AG20443 (cell line): Measurements from ENCODE around the gene LEO1.
"Not testable (repeated sequence)": the region's sequence is repeated elsewhere in the genome, so short reads cannot be mapped to it uniquely, and the experiment has no call there.

Experiments
- DNase-seq: peaks from one replicate; pipeline ENCODE4 v3.0.0; 2012; ENCODE audit warnings: low spot score, mixed read lengths

LEO1 gene

GRCh38 chr15:52003710-52004109 is 32.1 kb upstream of the LEO1 start:
- no peak for DNase-seq

DNA sequence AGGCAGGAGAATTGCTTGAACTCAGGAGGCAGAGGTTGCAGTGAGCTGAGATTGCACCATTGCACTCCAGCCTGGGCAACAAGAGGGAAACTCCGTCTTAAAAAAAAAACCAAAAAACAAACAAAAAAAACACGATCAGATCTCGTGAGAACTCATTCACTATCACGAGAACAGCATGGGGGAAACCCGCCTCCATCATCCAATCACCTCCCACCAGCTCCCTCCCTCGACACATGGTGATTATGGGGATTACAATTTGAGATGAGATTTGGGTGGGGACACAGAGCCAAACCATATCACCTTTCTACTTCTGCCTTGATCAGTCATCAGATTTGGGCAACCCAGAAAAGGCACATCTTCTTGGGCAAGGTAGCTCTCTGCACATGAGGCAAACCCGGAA is 31.5 kb upstream of the LEO1 start:
- DNase-seq: not testable (repeated sequence)

DNA sequence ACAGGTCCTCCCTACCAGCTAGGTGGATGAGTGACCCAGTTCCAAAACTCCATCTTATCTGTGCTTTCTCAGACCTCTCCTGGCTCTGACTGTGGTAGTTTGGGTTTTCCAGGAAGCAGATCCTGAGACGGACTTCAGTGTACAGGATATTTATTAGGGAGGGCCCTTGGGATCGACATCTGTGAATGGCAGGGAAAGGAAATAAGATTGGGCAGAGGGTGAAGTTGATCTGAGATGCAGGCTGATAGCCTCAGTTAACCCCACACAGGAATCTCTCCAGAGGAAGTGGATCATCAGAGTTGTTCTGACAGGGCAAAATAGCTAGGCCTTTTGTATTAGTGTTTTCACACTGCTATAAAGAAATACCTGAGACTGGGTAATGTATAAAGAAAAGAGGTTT is 30.8 kb upstream of the LEO1 start:
- DNase-seq: no peak

GRCh38 chr15:51992953-51993352 is 21.4 kb upstream of the LEO1 start:
- DNase-seq: no peak

GRCh38 chr15:51991141-51991540 is 19.6 kb upstream of the LEO1 start:
- no peak for DNase-seq

GRCh38 chr15:51982770-51983103 is 11.2 kb upstream of the LEO1 start:
- no peak for DNase-seq

- peak; percentile 71 for DNase-seq
Measured at GRCh38 chr15:51982013-51982769, 10.6 kb upstream of the LEO1 start.

DNA sequence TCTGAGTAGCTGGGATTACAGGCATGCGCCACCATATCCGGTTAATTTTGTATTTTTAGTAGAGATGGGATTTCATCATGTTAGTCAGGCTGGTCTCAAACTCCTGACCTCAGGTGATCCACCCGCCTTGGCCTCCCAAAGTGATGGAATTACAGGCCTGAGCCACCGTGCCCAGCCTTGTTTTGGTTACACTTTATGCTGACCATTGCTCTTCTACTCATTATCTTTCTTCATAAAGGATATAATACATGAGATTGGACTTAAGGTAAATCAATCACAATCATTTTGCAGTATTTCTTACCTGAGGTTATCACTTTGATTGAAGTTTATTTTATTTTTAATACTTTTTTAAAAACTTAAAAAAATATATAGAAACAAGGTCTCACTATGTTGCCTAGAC is 2.2 kb upstream of the LEO1 start:
- DNase-seq: no peak

GRCh38 chr15:51973220-51973619 is 1.6 kb upstream of the LEO1 start:
- DNase-seq: no peak

DNA sequence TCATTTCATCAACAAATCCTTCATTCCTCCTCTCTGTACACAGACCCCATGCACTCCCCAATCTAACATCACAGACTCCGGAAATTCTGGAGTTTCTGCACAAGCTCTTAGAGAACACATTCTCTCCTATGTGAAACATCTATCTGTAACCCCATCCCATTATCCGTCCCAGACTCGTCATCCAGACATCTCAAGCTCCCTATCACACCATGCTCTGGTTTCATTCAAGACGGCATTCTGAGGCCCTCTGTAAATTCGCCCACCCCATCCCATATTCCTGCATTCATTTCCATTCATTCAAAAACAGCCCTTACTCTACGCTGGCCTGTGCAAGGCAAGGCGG is 575 bp downstream of the LEO1 start:
- no peak for DNase-seq

DNA sequence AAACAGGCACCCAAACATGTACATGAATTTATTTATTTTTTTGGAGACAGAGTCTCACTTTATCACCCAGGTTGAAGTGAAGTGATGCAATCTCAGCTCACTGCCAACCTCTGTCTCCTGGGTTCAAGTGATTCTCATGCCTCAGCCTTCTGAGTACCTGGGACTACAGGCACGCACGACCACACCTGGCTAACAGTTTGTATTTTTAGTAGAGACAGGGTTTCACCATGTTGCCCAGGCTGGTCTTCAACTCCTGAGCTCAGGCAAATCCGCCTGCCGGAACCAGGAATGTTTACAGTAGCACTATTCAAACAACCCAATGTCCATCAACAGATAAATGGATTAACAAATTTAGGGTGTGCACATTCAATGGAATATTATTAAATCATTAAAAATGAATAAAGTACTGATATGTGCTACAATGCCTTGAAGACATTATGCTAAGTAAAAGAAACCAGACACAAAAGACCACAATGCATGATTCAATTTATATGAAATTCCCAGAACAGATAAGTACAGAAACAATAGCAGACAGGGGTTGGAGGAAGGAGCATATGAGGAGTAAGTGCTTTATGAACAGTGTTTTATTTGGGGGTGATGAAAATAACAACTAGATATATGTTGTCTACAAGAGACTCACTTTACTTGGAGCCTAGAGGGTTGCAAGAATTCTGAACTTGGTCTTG is 1.3 kb downstream of the LEO1 start:
- no peak for DNase-seq

GRCh38 chr15:51969728-51970127 is 1.9 kb downstream of the LEO1 start:
- no peak for DNase-seq

DNA sequence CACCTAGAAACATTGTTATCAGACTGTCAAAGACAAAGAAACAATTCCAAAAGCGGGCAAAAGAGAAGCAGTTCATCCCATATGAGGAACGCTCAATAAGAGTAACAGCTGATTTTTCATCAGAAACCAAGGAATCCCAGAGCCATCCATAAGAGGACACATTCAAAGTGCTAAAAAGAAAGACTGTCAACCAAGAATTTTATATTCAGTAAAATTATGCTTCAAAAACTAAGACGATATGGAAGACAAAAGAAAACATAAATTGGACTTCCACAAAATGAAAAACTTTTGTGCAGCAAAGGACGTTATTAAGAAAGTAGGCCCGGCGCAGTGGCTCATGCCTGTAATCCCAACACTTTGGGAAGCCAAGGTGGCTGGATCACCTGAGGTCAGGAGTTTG is 4.0 kb downstream of the LEO1 start:
- no peak for DNase-seq

- DNase-seq: no peak
Measured at GRCh38 chr15:51966192-51966591, 5.4 kb downstream of the LEO1 start.

- no peak for DNase-seq
Measured at GRCh38 chr15:51965691-51966090, 5.9 kb downstream of the LEO1 start.

GRCh38 chr15:51955504-51955903 is 16.1 kb downstream of the LEO1 start:
- no peak for DNase-seq

GRCh38 chr15:51952805-51953204 is 18.8 kb downstream of the LEO1 start:
- no peak for DNase-seq

DNA sequence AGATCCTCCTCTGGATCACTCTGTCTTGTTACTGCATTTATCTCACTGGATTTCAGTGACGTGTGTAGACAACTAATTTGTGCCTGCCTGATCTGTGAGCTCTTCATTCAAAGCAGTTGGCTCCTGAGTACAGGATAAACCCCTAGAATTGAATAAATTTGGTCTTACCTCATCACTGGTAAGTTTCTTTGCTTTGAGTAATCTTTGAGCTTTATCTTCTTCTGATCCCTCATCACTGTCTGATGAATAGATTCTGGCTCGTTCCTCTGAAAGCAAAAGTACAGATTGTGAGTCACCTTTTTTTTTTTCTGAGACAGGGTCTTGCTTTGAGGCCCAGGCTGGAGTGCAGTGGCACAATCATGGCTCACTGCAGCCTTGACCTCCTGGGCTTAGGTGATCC is 24.5 kb downstream of the LEO1 start:
- DNase-seq: no peak

GRCh38 chr15:51939216-51939615 is 32.4 kb downstream of the LEO1 start:
- DNase-seq: no peak

DNA sequence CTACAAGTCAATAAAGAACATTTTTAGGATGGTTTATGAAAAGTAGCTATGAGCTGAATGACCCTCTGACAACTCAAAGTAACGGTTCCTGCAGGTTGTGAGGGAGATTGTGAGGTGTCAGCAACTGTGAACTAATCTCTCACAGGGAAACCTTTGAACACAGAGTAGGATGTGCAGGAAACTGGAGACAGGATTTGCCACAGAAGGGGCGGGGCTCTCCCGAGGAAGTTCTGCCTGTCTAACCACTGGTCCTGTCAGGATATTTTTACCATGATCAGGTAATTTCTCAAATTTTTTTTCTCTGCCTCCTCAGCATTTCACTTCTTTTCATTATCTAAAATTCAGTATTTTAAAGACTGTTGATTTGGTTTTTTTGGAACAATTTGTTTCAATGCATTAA is 33.3 kb downstream of the LEO1 start:
- DNase-seq: no peak

DNA sequence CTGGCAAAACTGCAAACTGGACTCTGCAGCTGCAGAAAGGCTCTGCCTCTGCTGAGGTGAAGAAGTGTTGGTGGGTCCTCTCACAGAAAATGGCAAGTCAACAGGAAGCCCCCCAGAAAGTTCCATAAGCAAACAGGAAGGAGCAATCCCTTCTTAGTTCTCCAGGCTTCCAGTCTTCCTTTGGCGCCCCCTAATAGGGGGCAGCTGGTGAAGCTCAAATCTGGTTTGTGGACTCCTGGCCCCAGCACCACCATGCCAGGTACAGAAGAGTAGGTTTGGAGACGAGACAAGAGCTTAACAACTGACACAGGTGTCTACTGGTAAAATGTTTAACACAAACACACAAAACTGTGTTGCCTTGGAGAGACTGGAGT is 35.5 kb downstream of the LEO1 start:
- no peak for DNase-seq

DNA sequence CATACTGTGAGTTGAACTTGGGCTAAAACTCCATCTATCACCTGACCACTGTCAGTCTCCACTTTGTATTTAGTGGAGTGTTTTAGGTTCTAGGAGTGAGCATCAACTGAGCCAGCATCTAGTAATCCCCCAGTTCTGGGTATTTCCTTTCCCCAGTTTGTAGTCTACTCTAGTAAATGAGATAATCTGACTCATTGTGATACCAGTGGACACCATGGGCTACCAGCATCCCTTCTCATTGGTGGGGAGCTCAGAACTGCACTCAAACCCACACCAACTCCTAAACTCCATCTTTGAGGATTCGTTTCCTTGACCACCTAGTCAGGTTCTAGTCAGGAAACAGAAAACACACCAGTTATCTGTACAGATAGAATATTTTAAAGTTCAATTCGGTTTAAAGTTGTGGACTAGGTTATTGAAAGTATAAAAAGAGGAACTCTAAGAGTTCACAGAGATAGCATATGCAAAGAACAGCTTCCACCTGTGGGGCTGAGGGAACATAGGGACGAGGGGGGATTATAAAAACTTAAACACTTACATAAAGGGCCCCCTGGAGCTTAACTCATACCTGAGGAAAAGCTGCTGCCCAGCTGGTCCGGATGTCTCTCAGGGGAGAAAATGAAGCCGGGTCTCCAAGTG is 36.0 kb downstream of the LEO1 start:
- no peak for DNase-seq

DNA sequence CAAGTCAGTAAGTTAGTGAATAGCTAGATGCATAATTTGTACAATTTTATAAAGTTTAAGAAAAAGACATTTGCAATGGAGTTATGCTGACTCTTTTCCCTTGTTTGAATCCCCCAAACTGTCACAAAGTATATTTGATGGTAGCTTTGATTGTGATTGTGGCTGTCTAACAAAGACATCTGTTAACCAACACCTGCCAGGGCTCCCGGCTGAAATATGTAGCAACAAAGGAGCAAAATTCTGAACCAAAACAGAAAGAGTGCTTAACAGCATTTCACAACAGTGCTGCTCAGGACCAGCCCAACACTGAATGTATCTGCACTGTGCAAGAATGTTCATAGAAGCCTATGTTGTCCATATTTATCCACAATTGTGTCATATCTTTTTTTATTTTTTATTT is 39.4 kb downstream of the LEO1 start:
- no peak for DNase-seq

GRCh38 chr15:51931638-51932037 is 39.9 kb downstream of the LEO1 start:
- DNase-seq: no peak
